Nephron progenitor cell (in vitro differentiated cells): ENCODE results near the gene TNS1.

Source experiments
- DNase-seq: peaks from one replicate; pipeline ENCODE4 v3.0.0; 2021
- H3K27ac Mint-ChIP-seq: 2 replicates; pipeline ENCODE4 v1.8.0; 2021; ENCODE audit warnings: mild to moderate bottlenecking, moderate library complexity, mixed read lengths
- H3K27me3 Mint-ChIP-seq: 2 replicates; pipeline ENCODE4 v1.8.0; 2021; ENCODE audit warnings: mild to moderate bottlenecking, low read depth, mixed read lengths; ENCODE audit not compliant: poor library complexity
- H3K36me3 Mint-ChIP-seq: 2 replicates; pipeline ENCODE4 v1.8.0; 2021; ENCODE audit warnings: low read depth, mixed read lengths
- H3K4me1 Mint-ChIP-seq: 2 replicates; pipeline ENCODE4 v1.8.0; 2021; ENCODE audit warnings: mixed read lengths
- H3K4me3 Mint-ChIP-seq: 2 replicates; pipeline ENCODE4 v1.8.0; 2021; ENCODE audit warnings: mild to moderate bottlenecking, moderate library complexity, mixed read lengths
- H3K9me3 Mint-ChIP-seq: 2 replicates; pipeline ENCODE4 v1.8.0; 2021; ENCODE audit warnings: mild to moderate bottlenecking, moderate library complexity, mixed read lengths
- TF ChIP-seq, protein P1 (sequence below): fragments of 200-600 bp; sonication (generic); IDR thresholded peaks from 2 replicates; pipeline ENCODE4 v1.5.0; 2021; ENCODE audit warnings: antibody characterized with exemption

Gene TNS1

DNA sequence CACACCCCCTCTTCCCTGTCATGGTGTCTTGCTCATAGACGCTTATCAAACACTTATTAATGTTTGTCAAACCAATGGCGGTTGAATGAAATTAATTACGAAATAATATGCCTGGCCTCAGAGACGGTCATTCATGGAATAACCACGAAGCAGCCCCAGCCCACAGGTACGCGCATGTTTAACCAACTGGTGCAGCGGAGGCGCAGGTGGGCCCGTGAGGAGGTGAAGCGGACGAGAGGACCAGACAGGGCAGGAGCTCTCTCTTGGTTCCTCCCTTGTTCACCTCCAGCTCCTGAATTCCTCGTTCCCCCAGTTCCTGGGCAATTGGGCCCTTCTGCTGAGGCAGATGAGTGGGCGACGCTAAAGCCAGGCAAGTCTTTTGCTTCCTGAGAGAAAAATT, 169.8 kb downstream of the TNS1 start:
- no peak for DNase-seq
- peaks cover 15% of the 10 kb centered on the region for H3K36me3 Mint-ChIP-seq
- TF ChIP-seq, protein P1, sequence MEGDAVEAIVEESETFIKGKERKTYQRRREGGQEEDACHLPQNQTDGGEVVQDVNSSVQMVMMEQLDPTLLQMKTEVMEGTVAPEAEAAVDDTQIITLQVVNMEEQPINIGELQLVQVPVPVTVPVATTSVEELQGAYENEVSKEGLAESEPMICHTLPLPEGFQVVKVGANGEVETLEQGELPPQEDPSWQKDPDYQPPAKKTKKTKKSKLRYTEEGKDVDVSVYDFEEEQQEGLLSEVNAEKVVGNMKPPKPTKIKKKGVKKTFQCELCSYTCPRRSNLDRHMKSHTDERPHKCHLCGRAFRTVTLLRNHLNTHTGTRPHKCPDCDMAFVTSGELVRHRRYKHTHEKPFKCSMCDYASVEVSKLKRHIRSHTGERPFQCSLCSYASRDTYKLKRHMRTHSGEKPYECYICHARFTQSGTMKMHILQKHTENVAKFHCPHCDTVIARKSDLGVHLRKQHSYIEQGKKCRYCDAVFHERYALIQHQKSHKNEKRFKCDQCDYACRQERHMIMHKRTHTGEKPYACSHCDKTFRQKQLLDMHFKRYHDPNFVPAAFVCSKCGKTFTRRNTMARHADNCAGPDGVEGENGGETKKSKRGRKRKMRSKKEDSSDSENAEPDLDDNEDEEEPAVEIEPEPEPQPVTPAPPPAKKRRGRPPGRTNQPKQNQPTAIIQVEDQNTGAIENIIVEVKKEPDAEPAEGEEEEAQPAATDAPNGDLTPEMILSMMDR, result no peak
- H3K4me3 Mint-ChIP-seq, result no peak overlapping the region
- H3K27me3 Mint-ChIP-seq, result peaks cover 8% of the 10 kb centered on the region
- peaks cover 46% of the 10 kb centered on the region for H3K4me1 Mint-ChIP-seq
- peak overlapping the region; percentile 78 for H3K27ac Mint-ChIP-seq
- no peaks in the 10 kb centered on the region for H3K9me3 Mint-ChIP-seq

DNA sequence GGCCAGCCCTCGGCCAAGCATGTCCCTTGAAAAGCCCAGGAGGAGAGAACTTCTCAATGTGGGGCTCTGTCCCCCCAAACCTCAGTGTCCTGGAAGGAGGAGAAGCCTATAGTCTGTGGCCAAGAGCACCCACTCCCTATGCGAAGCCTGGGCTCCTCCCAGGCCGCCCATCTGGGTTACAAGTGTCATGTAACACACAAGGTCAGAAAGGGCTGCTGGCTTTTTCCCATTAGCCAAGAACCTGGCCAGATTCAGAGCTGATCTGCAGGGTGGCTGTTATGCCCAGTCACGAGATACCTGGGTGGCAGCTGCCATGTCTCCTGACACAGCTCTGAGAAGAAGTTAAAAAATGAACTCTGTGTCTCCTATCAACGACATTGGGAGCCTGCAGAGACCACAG, 170.7 kb downstream of the TNS1 start:
- Mint-ChIP-seq H3K9me3 (no peaks in the 10 kb centered on the region), H3K36me3 (peaks cover 15% of the 10 kb centered on the region), H3K27me3 (peaks cover 5% of the 10 kb centered on the region), H3K4me3 (no peak overlapping the region), H3K4me1 (peaks cover 44% of the 10 kb centered on the region), H3K27ac (peak overlapping the region; percentile 9)
- no peak for DNase-seq
- TF ChIP-seq, protein P1, result no peak

DNA sequence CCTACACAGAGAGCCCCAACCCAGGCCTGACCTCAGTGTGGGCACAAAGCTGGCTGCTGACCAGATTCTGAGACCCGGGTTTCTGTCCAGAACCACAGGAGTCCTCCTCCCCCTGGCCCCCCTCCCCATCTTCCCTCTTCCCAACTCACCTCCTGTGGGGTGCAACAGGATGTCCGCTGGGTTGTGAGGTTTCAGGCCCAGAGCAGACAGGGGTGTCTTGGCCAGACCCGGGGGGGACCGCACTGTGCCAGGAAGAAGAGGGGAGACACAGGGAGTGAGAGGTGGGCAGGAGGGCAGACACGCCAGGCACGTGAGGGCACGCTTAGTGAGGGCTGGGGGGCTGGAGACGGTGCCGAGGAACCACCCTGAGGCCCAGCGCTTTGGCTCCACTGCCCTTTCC, 171.5 kb downstream of the TNS1 start:
- H3K9me3 Mint-ChIP-seq, result no peaks in the 10 kb centered on the region
- H3K27me3 Mint-ChIP-seq, result peaks cover 5% of the 10 kb centered on the region
- TF ChIP-seq, protein P1, result no peak

GRCh38 chr2:217830807-217831206, 172.0 kb downstream of the TNS1 start:
- H3K36me3 Mint-ChIP-seq, result peaks cover 15% of the 10 kb centered on the region
- peaks cover 40% of the 10 kb centered on the region for H3K4me1 Mint-ChIP-seq
- TF ChIP-seq, protein P1, result no peak
- no peak overlapping the region for H3K27ac Mint-ChIP-seq
- H3K9me3 Mint-ChIP-seq, result no peaks in the 10 kb centered on the region
- no peak for DNase-seq
- no peak overlapping the region for H3K4me3 Mint-ChIP-seq
- peaks cover 6% of the 10 kb centered on the region for H3K27me3 Mint-ChIP-seq

More for the DNA sequence above, 171.5 kb downstream of the TNS1 start:
- Mint-ChIP-seq H3K36me3 (peaks cover 15% of the 10 kb centered on the region), H3K27ac (no peak overlapping the region), H3K4me1 (peaks cover 44% of the 10 kb centered on the region), H3K4me3 (no peak overlapping the region)
- DNase-seq, result no peak

- no peak for DNase-seq
- Mint-ChIP-seq H3K4me1 (peaks cover 35% of the 10 kb centered on the region), H3K4me3 (no peak overlapping the region), H3K27ac (no peak overlapping the region), H3K27me3 (peaks cover 9% of the 10 kb centered on the region), H3K36me3 (peaks cover 9% of the 10 kb centered on the region), H3K9me3 (no peaks in the 10 kb centered on the region)
- TF ChIP-seq, protein P1, result no peak
Measured at GRCh38 chr2:217830061-217830460, 172.7 kb downstream of the TNS1 start.

DNA sequence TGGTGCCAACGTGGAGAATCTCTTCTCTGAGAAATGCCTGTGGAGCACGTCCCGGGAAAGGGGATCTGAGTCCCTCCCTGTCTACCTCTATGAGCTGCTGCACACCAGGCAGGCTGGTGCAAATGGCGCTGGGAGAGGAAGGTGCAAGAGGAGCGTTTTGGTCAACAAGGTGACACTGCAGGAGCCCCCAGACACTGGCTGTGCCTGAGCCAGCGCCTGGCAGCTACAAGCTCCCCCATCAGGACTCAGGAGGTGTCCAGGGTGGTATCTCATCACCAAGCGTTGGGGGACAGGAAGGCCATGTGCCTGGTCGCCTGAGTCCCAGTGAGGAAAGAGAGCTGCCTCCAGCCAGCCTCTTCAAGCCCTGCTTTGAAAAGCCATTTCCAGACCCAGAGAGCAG, 173.4 kb downstream of the TNS1 start:
- TF ChIP-seq, protein P1, result no peak
- Mint-ChIP-seq H3K27me3 (peaks cover 13% of the 10 kb centered on the region), H3K36me3 (peaks cover 5% of the 10 kb centered on the region), H3K4me3 (no peak overlapping the region), H3K9me3 (no peaks in the 10 kb centered on the region), H3K27ac (peak overlapping the region; percentile 46), H3K4me1 (peaks cover 32% of the 10 kb centered on the region)
- no peak for DNase-seq
